WERI-Rb-1 (cell line): ENCODE measurements around the gene COL23A1.
A peak's percentile ranks its signal among the peaks of the same experiment; 100 is the strongest.

Experiments used
- DNase-seq: peaks from one replicate; pipeline ENCODE4 v3.0.0-alpha.2; 2020
- H3K27ac ChIP-seq: fragments of 250-450 bp; sonication (Bioruptor Pico); 2 replicates; pipeline ENCODE4 v1.5.1; 2020; ENCODE audit warnings: mild to moderate bottlenecking, moderate library complexity
- H3K27me3 ChIP-seq: fragments of 250-450 bp; sonication (Bioruptor Pico); 2 replicates; pipeline ENCODE4 v1.5.1; 2021; ENCODE audit warnings: mild to moderate bottlenecking, low read depth, moderate library complexity; ENCODE audit not compliant: insufficient read depth, severe bottlenecking
- H3K36me3 ChIP-seq: fragments of 250-450 bp; sonication (Bioruptor Pico); 2 replicates; pipeline ENCODE4 v1.5.1; 2020; ENCODE audit warnings: mild to moderate bottlenecking, moderate library complexity
- H3K4me3 ChIP-seq: 2 replicates; pipeline ENCODE4 v1.5.1; 2011; ENCODE audit warnings: low read depth, mild to moderate bottlenecking, control low read depth, low read length
- H3K9me3 ChIP-seq: fragments of 250-450 bp; sonication (Bioruptor Pico); 2 replicates; pipeline ENCODE4 v1.5.1; 2021; ENCODE audit warnings: mild to moderate bottlenecking, moderate library complexity; ENCODE audit not compliant: severe bottlenecking
- TF ChIP-seq, protein P1 (sequence below): IDR thresholded peaks from 2 replicates; pipeline ENCODE4 v1.5.1; 2011; ENCODE audit warnings: low read depth, mild to moderate bottlenecking, control low read depth, inconsistent platforms, low read length

COL23A1 gene

DNA sequence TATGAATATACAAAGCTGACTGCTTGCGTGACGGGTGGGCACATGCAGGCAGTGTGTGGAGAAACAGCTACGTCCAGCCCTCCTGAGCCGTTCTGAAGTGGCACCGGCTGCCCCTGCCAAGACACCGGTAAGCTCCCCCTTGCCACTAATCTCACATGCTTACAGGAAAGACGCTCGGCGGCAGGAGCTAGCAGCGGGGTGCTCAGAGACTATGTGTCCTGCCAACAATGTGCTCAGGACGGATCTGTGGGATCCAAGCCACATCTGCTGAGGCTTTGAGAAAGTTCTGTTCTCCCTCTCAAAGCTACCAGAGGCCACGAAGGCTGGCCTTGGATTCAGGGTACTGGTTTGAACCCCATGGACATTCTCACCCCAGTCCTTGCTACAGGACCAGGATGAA, 200.4 kb downstream of the COL23A1 start:
- Histone ChIP-seq H3K27me3 (no peaks in the 10 kb centered on the region), H3K4me3 (no peak overlapping the region), H3K9me3 (no peaks in the 10 kb centered on the region), H3K27ac (no peak overlapping the region), H3K36me3 (no peaks in the 10 kb centered on the region)
- DNase-seq, result peak; percentile 22
- TF ChIP-seq, protein P1, sequence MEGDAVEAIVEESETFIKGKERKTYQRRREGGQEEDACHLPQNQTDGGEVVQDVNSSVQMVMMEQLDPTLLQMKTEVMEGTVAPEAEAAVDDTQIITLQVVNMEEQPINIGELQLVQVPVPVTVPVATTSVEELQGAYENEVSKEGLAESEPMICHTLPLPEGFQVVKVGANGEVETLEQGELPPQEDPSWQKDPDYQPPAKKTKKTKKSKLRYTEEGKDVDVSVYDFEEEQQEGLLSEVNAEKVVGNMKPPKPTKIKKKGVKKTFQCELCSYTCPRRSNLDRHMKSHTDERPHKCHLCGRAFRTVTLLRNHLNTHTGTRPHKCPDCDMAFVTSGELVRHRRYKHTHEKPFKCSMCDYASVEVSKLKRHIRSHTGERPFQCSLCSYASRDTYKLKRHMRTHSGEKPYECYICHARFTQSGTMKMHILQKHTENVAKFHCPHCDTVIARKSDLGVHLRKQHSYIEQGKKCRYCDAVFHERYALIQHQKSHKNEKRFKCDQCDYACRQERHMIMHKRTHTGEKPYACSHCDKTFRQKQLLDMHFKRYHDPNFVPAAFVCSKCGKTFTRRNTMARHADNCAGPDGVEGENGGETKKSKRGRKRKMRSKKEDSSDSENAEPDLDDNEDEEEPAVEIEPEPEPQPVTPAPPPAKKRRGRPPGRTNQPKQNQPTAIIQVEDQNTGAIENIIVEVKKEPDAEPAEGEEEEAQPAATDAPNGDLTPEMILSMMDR, result no peak

DNA sequence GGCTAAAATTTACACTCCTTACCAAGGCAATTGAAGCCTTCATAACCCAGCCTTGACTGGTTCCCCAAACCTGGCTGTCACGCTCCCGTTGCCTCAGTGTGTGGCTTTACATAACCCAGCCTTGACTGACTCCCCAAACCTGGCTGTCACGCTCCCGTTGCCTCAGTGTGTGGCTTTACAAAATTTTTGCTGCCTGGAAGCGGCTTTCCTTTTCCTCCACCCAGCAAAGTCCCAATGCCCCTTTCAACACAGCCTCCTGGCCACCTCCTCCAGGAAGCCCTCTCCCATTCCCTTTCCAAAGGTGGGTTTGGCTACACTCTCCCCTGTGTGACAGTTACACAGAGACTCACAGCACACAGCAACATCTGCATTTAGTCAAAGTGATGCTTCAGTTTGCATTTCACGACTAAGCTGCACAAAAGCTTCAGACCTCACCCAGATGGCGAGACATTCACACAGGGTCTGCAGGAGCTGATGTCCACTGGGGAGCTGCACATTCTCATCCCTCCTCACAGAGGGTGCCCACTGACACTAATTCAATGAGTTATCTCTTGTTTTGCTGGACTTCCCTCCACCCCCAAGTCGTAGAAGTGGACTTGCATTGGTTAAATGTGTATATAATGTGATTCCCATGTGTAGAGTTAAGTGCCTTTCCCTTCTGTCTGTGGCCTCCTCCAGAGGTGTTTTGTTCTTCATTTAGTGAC, 201.0 kb downstream of the COL23A1 start:
- H3K9me3 ChIP-seq, result no peaks in the 10 kb centered on the region
- DNase-seq, result no peak
- H3K4me3 ChIP-seq, result no peak overlapping the region
- no peaks in the 10 kb centered on the region for H3K27me3 ChIP-seq
- no peak overlapping the region for H3K27ac ChIP-seq
- H3K36me3 ChIP-seq, result no peaks in the 10 kb centered on the region
- TF ChIP-seq, protein P1, result no peak

DNA sequence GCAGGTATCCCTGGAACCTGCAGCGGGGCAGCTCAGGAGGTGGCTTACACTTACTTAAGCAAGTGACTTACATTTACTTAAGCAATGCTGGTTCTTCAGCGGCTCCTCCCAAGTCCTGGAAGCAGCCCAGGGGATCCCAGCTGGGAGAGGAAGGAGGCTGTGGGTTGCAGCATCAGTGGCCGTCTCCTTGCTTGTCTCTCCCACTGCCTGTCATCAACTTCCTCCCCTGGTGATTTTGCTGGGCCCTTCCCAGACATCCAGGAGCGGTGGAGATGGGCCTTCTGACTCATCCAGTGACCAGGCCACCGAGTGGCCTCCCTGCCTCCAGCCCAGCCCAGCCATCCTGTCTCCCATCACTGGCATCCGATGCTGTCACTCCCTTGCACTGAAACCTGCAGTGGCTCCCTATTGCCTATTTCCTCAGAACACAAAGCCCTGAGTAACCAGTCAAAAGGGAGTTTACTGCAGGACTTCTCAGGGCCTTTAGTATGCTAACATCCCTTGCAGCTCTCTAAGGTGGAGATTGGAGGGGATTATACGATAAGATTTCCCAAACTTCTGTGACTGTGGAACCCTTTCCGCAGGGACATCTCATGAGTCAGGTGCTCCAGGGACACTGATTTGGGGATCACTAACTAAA, 201.7 kb downstream of the COL23A1 start:
- H3K9me3 ChIP-seq, result no peaks in the 10 kb centered on the region
- no peak overlapping the region for H3K27ac ChIP-seq
- no peak overlapping the region for H3K4me3 ChIP-seq
- no peaks in the 10 kb centered on the region for H3K27me3 ChIP-seq
- no peak for DNase-seq
- H3K36me3 ChIP-seq, result no peaks in the 10 kb centered on the region
- TF ChIP-seq, protein P1, result no peak

DNA sequence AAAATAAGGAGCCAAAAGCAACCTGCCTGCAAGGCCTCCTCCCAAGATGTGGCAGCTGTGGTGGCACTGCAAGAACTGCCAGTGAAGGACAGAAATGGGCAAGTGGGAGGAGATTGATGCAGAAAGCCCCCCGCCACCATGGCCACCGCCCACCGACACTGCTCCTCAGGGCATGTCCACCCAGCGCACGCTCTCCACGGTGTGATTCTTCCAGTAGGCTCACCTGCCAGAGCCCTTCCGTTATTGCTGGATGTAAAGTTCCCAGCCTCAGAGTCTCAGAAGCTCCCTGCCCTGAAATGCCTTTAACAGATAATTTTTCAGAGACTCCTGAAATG, 202.4 kb downstream of the COL23A1 start:
- no peaks in the 10 kb centered on the region for H3K9me3 ChIP-seq

DNA sequence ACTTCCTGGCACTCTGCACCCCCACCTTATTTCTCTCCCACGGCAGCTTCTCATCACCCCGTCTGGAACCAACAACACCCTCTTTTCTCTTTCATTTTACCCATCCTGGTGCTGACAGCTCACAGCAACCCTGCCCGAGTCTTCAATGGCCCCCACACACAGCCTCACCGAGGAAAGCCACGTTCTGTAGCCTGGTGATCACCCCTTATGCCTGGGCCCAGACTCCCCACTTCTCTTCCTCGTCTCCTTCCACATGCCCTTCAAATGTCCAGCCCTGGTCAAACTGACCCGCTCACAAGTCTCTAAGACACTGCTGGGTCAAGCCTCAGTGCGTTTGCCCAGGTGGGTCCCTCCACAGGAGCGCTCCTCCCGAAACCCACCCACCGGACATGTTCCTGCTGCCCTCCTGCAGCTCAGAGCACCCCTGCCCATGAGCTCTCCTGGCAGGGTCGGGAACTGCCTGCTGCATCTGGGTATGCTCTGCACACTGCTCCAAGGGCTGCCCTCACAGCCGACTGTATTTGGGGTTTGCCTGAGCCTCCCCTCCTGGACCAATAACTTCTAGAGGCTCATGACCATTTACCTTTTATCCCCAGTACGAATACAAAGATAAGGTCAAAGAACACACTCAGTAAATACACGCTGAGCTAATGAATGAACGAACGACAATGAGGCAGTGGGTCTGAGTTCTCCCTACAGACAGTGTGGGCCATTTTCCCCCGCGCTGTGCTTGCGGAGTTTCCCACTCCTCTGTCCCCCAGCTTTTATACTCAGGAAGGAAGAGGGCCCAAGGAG, 202.9 kb downstream of the COL23A1 start:
- no peak overlapping the region for H3K27ac ChIP-seq
- TF ChIP-seq, protein P1, result no peak
- H3K36me3 ChIP-seq, result no peaks in the 10 kb centered on the region
- no peaks in the 10 kb centered on the region for H3K27me3 ChIP-seq
- no peak overlapping the region for H3K4me3 ChIP-seq
- H3K9me3 ChIP-seq, result no peaks in the 10 kb centered on the region
- DNase-seq, result no peak

More for the DNA sequence above, 202.4 kb downstream of the COL23A1 start:
- TF ChIP-seq, protein P1, result no peak
- H3K27ac ChIP-seq, result no peak overlapping the region
- H3K27me3 ChIP-seq, result no peaks in the 10 kb centered on the region
- no peaks in the 10 kb centered on the region for H3K36me3 ChIP-seq
- H3K4me3 ChIP-seq, result no peak overlapping the region
- DNase-seq, result no peak
